ENCODE data around the gene PCDH17.
A peak's percentile ranks its signal among the peaks of the same experiment; 100 is the strongest.

Gene PCDH17, protein sequence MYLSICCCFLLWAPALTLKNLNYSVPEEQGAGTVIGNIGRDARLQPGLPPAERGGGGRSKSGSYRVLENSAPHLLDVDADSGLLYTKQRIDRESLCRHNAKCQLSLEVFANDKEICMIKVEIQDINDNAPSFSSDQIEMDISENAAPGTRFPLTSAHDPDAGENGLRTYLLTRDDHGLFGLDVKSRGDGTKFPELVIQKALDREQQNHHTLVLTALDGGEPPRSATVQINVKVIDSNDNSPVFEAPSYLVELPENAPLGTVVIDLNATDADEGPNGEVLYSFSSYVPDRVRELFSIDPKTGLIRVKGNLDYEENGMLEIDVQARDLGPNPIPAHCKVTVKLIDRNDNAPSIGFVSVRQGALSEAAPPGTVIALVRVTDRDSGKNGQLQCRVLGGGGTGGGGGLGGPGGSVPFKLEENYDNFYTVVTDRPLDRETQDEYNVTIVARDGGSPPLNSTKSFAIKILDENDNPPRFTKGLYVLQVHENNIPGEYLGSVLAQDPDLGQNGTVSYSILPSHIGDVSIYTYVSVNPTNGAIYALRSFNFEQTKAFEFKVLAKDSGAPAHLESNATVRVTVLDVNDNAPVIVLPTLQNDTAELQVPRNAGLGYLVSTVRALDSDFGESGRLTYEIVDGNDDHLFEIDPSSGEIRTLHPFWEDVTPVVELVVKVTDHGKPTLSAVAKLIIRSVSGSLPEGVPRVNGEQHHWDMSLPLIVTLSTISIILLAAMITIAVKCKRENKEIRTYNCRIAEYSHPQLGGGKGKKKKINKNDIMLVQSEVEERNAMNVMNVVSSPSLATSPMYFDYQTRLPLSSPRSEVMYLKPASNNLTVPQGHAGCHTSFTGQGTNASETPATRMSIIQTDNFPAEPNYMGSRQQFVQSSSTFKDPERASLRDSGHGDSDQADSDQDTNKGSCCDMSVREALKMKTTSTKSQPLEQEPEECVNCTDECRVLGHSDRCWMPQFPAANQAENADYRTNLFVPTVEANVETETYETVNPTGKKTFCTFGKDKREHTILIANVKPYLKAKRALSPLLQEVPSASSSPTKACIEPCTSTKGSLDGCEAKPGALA (N-terminal part only)

DNA sequence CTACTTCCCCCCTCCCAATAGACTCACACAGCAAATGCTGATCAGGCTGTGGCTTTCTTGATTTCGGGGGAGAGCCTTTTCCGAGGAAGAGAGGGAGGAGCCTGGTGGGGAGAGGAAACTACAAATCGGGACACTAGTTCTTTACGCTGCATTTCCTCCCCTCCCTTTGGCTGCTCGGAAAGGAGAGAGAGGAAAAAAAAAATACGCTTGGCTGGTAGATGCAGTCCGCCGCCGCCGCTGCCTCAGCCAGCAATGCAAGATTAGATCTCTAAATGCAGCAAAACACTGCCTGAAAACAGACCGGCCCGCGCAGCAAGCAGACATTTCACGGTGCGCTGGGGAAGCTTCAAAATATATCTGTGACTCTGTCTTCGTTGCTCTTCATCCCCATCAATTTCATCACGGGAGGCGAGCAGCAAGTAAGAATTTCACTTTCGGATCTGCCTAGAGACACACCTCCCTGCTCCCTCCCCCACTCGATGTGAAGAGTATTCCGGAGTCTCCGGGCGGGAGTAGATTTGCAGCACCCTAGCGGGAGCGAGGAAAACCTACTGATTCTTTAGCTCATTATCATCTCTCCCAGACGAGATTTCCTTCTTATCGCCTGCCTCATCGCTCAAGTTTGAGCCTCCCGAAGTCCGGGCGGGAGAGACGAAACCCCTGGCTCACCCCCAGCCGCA lies at the start of gene PCDH17:
Gene PCDH17 (plus strand): TSS at position 149 of the 680 bp plus-strand sequence. CDS start 803 bp downstream, outside the sequence.
- peak; percentile 46 for DNase-seq

DNA sequence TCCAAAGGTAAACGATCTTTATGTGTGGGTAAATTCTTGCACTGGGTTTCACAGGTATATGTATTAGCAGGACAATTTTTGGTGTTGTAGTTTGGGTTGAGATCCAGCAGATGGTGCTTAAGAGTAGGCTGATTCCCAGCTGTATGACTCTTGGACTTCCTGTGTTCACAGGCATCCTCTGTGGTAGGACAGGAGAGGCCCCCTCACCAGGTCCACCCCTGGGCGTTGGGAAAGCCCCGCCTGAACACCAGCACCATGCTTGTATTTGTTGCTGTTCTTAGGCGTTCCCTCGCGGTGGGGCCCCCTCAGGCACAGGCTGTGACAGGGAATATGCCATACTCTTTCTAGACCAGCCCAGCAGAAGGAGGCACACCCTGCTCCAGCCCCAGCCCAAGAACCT lies 49.5 kb upstream of the PCDH17 start:
- no peak for DNase-seq

DNA sequence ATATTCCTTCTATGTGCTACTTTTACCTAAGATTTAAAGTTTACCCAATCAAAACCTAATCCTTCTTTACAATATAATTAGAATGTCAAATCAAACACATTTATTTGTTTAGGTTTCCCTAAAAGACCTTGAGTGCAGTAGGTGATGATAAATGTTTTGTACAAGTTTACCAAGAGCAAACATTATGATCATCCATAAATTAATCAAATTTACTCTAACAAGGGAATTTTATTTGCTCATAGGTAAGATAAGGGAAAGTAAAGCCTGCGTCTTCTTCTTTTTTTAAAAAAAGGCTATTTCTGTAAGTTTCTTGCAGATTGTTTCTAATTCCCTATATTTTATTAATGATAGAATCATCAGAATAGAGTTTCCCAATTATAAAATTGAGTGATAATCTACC lies 48.0 kb upstream of the PCDH17 start:
- no peak for DNase-seq

DNA sequence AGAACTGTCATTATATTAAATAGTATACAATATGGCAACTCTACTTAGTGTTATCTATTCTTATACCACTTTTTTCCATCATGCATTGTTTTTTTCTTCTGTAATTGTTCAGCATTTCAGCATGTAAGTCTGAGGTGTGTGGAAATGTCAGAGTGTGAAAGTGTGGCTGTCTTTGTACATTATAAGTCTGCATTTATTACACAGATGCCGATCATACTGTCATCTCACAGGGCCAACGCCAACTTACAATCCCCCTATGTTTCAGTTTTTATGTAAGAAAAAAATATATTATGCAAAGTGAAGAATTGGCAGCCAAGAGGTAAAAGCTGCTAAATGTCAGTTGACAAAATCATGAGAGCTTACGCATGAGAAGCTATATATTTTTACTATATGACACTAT lies 42.9 kb upstream of the PCDH17 start:
- no peak for DNase-seq

- no peak for DNase-seq
Observed at GRCh38 chr13:57595775-57596174, 35.8 kb upstream of the PCDH17 start.

DNA sequence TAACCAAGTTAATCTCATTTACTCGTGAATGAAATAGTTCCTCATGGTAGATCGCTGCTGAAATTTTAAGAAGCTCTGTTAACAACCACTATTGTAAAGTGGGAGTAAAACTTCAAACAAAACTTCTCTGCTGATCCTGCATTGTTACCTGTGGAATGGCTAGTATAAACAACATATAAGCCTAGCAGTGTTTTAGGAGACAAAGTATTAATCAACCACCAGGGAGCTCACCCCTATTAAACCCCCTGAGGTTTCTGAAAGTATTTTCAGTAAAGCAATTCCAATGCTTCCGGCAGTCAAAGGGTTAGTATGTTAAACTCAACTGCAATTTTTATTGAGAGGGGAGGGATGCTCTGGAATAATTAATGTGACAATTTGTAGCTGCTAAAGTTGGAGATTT lies 30.0 kb upstream of the PCDH17 start:
- no peak for DNase-seq

DNA sequence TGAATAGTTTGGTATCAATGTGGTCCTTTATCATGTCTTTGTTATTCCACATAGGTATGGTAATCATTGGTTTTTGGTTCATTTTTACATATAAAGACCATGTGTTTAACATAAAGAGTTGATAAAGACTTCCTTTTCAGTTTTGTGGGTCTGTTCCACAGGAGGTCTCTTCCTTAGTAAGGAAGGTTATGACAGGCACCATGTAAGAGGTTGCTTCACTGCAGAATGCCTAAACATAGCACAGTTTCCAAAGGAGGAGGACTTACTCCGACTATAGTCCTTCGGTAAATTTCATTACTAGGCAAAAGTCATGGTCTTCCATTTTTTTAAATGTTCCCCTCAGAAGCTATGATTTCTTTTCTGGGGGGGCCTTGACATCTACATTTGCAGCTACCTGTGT lies 27.1 kb upstream of the PCDH17 start:
- no peak for DNase-seq

- no peak for DNase-seq
Observed at GRCh38 chr13:57611969-57612368, 19.6 kb upstream of the PCDH17 start.

DNA sequence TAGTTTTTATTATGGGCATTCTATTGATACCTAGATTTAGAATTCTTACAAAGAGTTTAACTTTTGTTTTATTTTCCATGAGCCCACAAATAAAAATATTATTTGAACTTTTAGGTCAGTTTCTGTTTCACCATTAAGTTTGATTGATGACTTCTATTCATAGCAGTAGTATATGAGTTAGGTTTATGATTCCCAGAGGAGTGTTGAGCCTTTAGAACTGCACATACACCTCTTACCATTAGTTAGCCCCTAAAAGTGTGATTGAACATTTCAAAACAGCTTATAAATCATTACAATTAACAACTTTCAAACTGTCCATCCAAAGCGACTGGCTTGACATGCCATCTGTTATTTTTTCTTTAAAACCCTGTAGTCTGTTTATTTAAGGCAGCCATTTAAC lies 19.0 kb upstream of the PCDH17 start:
- no peak for DNase-seq

DNA sequence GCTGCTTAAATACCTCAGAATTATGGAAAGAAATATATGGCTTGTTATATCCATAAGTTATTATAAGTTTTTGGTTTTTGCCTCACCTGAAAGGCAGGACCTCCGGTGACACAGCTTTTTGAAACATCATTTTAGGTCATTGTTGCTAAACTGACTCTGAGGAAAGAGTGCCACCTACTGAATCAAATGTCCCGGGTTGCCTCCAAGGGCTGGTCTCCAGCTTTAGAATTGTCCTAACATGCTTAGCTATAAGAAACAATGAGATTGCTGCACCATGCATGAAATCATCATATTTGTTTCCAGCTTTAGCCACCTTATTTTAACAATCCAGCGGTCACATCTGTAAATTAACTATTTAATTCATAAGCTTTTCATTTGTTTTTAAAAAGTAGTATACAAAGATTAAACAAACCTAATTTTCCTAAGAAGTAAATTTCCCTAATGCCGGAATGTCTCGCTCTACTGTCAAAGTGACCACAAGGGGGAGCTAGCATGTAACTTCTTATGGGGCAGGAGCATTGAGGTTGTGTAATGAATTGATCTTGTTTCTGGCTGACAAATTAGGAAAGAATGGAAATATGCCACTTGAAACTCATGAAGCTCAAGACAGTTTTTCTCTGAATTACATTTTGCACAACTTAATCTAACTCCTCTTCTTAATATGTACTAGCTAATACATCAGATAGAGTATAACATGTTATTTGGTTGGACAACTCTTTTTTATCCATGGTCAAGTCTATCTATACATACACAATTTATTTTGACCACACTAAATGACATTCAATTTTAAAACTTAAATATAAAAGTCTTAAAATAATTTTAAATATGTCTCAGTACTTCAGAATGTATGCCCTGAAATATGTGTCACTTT lies 6.7 kb upstream of the PCDH17 start:
- DNase-seq: no peak

DNA sequence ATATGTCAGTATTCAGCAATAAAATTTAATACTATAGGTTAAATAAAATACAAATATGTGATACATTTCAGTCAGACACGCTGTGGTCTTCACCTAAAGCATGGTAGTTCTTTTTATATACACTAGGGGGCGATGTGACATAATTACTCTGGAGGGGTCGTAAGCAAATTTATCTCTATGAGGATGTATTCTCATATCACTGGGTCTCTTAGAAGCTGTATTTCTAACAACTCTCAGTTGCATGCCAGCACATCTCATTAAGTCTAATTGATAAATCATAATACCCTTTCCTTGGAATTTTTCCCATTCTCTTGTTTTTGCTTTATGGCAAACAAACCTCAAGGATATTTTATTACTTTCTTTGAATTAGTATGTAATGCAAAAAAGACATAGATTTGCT lies 3.9 kb upstream of the PCDH17 start:
- DNase-seq: no peak

GRCh38 chr13:57629391-57629804 lies 2.1 kb upstream of the PCDH17 start:
- no peak for DNase-seq

- peak; percentile 55 for DNase-seq
Observed at GRCh38 chr13:57629821-57630235, 1.7 kb upstream of the PCDH17 start.

GRCh38 chr13:57630661-57631595 lies 616 bp upstream of the PCDH17 start:
- DNase-seq: no peak

GRCh38 chr13:57632276-57633140 lies 964 bp downstream of the PCDH17 start:
- peak; percentile 48 for DNase-seq

- DNase-seq: peak; percentile 48
Observed at GRCh38 chr13:57633141-57633949, 1.8 kb downstream of the PCDH17 start.

GRCh38 chr13:57633950-57634838 lies 2.6 kb downstream of the PCDH17 start:
- DNase-seq: peak; percentile 49

GRCh38 chr13:57634839-57635165 lies 3.3 kb downstream of the PCDH17 start:
- DNase-seq: no peak
